ENCODE results near the gene TMC5. TPM values are rescaled to one million over a fixed set of nuclear protein-coding genes. Genes with fewer than 3 reads are reported as not detected.

TMC5 gene
- total RNA-seq, 4 donors from 2014 or later = 3.0 TPM; not detected in 3

DNA sequence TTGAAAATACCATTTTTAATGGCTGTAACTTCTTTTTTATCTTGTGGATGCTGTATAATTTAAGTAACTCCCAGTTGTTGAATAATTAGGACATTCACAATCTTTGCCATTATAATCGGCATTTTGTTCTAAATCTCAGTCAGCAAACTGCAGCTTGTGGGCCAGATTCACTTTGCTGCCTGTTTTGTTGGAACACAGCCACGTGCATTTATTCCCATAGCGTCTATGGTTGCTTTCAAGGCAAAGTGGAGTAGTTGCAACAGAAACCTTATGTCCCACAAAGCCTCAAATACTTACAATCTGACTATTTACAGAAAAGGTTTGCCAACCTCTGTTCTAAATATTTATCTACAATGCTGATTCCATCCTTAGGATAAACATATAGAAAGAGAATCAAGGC is 39.2 kb upstream of the TMC5 start:
- H3K4me1 ChIP-seq = peaks cover 0 to 11% (median 4%) of the 10 kb centered on the region in 3 donors
- 43 to 47% methylated on average over 3 of the region's 3 CpGs for WGBS, 2 donors (ENCODE audit: low coverage in 1 of 2)
- H3K4me3 ChIP-seq = no peak overlapping the region
- ATAC-seq = no peak
- H3K27ac ChIP-seq = no peak overlapping the region
- no peaks in the 10 kb centered on the region for H3K27me3 ChIP-seq
- no peak for TF ChIP-seq POLR2AphosphoS5 (IDR thresholded peaks at IDR 0.05)
- no peak for TF ChIP-seq POLR2A (IDR thresholded peaks at IDR 0.05)
- TF ChIP-seq EP300 (IDR thresholded peaks at IDR 0.05) = no peak
- TF ChIP-seq, protein P1, sequence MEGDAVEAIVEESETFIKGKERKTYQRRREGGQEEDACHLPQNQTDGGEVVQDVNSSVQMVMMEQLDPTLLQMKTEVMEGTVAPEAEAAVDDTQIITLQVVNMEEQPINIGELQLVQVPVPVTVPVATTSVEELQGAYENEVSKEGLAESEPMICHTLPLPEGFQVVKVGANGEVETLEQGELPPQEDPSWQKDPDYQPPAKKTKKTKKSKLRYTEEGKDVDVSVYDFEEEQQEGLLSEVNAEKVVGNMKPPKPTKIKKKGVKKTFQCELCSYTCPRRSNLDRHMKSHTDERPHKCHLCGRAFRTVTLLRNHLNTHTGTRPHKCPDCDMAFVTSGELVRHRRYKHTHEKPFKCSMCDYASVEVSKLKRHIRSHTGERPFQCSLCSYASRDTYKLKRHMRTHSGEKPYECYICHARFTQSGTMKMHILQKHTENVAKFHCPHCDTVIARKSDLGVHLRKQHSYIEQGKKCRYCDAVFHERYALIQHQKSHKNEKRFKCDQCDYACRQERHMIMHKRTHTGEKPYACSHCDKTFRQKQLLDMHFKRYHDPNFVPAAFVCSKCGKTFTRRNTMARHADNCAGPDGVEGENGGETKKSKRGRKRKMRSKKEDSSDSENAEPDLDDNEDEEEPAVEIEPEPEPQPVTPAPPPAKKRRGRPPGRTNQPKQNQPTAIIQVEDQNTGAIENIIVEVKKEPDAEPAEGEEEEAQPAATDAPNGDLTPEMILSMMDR (IDR thresholded peaks at IDR 0.05) = no peak
- H3K36me3 ChIP-seq = no peaks in the 10 kb centered on the region
- no peaks in the 10 kb centered on the region for H3K9me3 ChIP-seq

DNA sequence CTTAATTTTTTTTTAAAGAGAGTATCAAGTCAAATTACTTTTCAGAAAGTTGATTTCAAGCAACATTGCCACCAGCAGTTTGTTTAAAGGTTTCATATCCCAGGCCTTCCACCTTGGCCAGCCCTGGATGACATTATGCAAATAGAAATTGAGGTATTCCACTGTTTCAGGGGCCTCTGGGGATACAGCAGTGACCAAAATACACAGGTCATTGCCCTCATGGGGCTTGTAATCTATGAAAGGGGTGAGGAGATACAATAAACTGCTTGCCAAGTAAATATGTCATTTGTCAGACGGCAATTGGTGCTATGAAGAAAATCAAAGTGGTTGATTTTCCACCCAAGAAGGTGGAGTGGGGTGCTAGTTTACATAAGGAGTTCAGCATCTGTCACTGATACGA is 37.8 kb upstream of the TMC5 start:
- no peak for ATAC-seq
- peaks cover 9% of the 10 kb centered on the region for H3K27me3 ChIP-seq
- WGBS, 2 donors (ENCODE audit: low coverage in 1 of 2) = 37 to 50% methylated on average over 2 of the region's 2 CpGs

DNA sequence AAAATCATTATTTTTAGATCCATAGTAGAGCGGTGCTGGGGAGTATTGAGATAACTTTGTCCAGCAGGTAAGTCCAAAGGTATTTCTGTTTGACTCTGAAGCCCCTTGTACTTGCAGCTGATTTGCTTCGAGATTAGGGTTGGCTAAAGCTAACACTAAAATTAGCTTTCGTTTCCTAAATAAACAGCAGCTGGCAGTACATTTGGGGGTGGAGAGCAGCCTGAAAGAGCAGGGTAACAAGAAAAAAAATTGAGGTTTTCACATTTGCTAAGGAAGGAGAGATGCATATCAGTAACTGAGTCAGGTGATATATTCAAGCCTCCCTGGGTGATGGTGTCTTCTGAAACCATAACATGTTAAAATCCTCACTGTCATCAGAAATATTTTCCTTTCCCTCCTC is 37.4 kb upstream of the TMC5 start:
- TF ChIP-seq POLR2AphosphoS5 (IDR thresholded peaks at IDR 0.05) (no peak), POLR2A (IDR thresholded peaks at IDR 0.05) (no peak), EP300 (IDR thresholded peaks at IDR 0.05) (no peak)
- TF ChIP-seq, protein P1 (IDR thresholded peaks at IDR 0.05) = no peak
- H3K27me3 ChIP-seq = peaks cover 10% of the 10 kb centered on the region
- H3K4me3 ChIP-seq = no peak overlapping the region
- no peak for ATAC-seq
- H3K36me3 ChIP-seq = no peaks in the 10 kb centered on the region
- H3K27ac ChIP-seq = no peak overlapping the region
- H3K9me3 ChIP-seq = no peaks in the 10 kb centered on the region
- 27 to 30% methylated on average over 3 of the region's 3 CpGs for WGBS, 2 donors (ENCODE audit: low coverage in 1 of 2)
- H3K4me1 ChIP-seq = peaks cover 0 to 11% (median 4%) of the 10 kb centered on the region in 3 donors

More for the DNA sequence above, 37.8 kb upstream of the TMC5 start:
- Histone ChIP-seq H3K4me1 (peaks cover 0 to 11% (median 4%) of the 10 kb centered on the region in 3 donors), H3K9me3 (no peaks in the 10 kb centered on the region), H3K36me3 (no peaks in the 10 kb centered on the region), H3K27ac (no peak overlapping the region), H3K4me3 (no peak overlapping the region)
- TF ChIP-seq POLR2A (IDR thresholded peaks at IDR 0.05) (no peak), POLR2AphosphoS5 (IDR thresholded peaks at IDR 0.05) (no peak), EP300 (IDR thresholded peaks at IDR 0.05) (no peak)
- TF ChIP-seq, protein P1 (IDR thresholded peaks at IDR 0.05) = no peak

DNA sequence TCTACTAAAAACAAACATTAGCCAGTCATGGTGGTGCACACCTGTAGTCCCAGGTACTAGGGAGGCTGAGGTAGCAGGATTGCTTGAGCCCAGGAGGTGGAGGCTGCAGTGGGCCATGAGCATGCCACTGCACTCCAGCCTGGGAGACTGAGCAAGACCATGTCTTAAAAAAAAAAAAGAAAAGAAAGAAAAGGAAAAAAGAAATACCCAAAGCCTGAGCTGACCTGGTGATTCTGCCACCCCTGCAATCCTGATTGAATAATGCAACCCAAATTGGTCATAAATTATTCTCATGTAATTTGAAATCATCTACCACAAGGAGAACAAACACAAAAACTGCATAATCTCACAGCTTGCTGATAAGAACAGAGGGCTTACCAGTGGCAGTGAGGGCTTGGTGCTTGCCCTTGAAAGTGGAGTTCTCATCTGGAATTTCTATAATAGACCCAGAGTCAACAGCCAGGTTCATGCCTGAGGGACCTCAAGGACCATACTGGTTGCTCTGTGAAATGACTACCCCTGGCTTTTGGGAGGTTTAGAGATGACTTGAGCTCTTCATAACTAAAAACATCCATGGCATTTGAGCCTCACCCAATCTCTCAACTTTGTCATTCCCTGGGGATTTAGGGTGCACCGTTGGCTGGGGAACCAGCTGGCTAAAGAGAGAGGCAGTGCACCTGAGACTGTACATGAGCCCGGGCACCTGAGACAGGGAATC is 35.4 kb upstream of the TMC5 start:
- WGBS, 2 donors (ENCODE audit: low coverage in 1 of 2) = 60 to 75% methylated on average over 1 to 2 of the region's 2 CpGs
- peaks cover 13% of the 10 kb centered on the region for H3K27me3 ChIP-seq
- peaks cover 0 to 11% (median 4%) of the 10 kb centered on the region in 3 donors for H3K4me1 ChIP-seq
- no peaks in the 10 kb centered on the region for H3K9me3 ChIP-seq
- no peak overlapping the region for H3K4me3 ChIP-seq
- no peak for TF ChIP-seq POLR2A (IDR thresholded peaks at IDR 0.05)
- TF ChIP-seq, protein P1 (IDR thresholded peaks at IDR 0.05) = no peak
- TF ChIP-seq EP300 (IDR thresholded peaks at IDR 0.05) = no peak
- TF ChIP-seq POLR2AphosphoS5 (IDR thresholded peaks at IDR 0.05) = no peak
- no peak for ATAC-seq
- H3K36me3 ChIP-seq = no peaks in the 10 kb centered on the region
- no peak overlapping the region for H3K27ac ChIP-seq

Measured in gastroesophageal sphincter (tissue), 4 donors.